Stimulated activated CD8-positive, alpha-beta memory T cell treated with anti-CD3 and anti-CD28 coated beads, Interleukin-12 subunit alpha, Interleukin-12 subunit beta, amount 100 ng/mL, for 1 hour (primary cell): Measurements from ENCODE around the gene HDAC10.

Source experiments
- DNase-seq: peaks from one replicate; pipeline ENCODE4 v3.0.0-alpha.2; 2020; ENCODE audit warnings: low read depth

HDAC10 gene, protein sequence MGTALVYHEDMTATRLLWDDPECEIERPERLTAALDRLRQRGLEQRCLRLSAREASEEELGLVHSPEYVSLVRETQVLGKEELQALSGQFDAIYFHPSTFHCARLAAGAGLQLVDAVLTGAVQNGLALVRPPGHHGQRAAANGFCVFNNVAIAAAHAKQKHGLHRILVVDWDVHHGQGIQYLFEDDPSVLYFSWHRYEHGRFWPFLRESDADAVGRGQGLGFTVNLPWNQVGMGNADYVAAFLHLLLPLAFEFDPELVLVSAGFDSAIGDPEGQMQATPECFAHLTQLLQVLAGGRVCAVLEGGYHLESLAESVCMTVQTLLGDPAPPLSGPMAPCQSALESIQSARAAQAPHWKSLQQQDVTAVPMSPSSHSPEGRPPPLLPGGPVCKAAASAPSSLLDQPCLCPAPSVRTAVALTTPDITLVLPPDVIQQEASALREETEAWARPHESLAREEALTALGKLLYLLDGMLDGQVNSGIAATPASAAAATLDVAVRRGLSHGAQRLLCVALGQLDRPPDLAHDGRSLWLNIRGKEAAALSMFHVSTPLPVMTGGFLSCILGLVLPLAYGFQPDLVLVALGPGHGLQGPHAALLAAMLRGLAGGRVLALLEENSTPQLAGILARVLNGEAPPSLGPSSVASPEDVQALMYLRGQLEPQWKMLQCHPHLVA

DNA sequence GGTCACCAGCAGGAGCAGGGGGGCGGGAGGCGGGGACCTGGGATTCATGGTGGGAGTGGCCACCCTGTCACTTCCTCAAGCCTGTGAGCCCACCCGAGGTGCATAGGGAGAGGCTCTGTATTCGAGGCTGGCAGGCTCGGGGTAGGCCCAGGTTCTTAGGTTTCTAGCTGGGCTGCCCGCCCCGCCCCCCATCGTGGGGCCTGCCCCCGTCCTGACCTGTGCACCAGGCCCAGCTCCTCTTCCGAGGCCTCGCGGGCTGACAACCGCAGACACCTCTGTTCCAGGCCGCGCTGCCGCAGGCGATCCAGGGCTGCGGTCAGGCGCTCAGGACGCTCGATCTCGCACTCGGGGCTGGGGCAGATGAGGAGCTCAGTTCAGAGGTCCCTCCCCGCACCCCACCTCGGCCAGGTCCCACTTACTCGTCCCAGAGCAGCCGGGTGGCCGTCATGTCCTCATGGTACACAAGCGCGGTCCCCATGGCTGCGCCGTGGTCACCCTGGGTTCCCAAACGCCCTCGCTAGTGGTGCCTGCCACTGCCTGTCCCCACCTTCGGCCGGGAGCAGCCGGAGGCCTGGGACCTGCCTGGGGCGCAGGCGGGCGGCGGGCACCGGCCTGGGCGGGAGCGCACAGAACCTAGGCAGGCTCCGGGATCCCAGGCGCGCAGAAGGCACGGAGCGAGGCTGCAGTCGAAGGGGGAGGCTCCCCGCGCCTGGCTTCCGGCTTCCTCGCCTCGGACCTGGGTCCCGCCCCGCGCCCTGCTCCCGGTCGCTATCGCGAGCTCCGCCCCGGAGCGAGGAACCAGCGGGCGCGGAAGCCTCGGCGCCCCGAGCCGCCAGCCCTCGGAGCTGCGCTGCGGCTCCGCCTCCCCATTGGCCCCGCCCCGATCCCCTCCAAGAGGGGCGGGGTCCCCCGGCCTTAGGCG, at the start of gene HDAC10:
Gene HDAC10 (minus strand): TSS at position 711 of the 922 bp plus-strand sequence. CDS start 233 bp downstream, at position 478.
- peak; percentile 51 for DNase-seq

DNA sequence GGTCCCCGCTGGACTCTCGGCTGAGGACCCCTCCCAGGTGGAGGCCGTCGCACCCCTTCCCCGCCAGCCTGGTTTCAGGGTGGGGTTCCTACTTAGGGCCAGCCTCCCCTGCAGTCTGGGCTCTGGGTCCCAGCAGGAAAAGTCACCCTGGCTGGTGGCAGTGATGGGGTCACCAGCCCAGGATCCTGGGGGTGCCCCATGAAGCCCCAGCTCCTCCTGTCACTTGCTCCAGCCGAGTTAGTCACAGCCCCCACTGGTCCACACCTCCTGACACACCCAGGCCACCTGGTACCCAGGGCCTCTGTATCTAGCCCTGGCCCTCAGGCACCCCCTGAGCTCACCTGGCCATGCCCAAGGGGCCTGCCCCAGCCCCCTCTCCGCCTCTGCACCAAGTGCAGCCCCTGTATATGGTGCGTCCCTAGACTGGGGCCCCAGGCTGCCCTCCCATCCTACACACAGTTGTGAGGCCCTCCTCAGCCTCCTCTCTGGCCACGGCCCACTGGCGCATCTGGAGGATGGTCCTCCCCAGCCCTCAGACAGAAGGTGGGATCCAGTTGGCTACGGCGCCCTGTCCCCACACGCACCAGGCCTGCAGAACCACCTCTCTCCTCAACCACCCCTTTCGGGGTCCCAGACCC, 49.7 kb upstream of the HDAC10 start:
- DNase-seq, result no peak

DNA sequence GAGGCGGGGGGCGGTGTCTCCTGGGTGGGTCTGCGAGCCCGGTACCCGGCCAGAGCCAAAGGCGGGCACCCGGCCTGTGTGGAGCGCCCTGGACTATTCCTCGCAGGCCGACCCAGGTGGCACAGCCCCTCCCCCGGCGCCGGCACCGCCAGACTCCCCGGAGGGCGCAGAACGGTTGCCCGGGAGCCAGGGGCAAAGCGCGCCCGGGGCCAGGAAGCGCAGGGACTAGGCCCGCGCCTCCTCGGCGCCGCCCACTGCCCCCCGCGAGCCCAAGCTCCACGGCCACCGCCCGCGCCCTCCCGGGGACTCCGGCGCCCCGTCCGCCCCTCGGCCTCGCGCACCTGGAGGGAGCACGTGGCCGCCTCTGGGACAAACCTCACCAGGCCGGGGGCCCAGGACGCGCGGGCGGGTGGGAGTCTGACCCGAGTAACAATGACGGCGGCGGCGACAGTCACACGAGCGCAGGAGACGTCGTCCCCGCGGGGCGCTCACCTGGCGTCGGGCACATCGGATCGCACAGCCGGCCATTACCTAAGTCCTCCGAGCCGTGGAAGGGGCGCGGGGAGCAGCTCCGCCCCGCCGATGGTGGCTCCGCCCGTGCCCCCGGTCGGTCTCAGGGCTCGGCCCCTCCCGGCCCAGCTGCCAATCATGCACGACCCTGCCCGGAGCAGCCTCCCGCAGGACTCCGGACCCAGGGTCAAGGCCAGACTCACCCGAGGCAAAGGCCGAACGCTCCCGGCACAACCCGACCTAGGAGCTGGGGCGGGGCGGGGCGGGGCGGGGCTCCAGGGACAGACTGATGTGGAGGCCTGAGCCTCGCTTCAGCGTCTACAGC, 48.9 kb upstream of the HDAC10 start:
- no peak for DNase-seq

DNA sequence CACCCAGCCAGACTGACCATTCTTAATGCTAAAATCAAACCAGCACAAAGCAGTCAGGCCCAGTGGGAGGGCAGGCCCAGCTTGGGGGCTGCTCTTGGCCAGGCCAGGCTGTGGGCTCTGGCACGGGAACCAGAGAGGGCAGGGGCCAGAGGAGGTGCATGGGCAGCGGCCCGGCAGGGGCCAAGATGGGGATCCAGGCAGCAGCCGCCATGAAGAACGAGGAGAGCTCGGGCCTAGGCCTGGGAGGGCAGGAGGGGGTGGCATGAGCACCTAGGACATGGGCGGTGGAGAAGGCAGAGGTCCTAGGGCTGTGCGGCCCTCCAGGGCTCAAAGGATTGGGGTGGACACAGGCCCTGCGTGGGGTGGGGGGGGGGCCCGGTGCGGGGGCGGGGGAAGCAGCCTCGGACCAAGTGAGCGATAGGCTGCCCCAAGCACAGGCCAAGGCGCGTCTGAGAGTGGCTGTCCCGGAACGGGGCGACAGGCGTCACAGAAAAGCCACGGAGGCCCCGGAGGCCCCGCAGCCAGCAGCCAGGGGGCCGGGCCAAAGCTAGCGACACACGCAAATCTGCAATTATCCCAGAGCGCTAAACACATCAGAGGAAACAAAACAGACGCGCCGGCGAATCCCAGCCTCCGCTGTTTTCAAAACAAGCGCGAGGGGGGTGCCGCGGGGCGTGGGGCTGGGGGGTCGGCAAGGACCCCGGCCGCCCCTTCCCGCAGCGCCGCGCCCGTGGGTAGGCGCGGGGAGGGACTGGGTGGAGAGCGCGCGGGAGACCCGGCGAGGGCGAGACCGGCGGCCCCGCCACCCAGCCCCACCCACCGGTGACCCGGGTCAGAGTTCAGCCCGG, 48.1 kb upstream of the HDAC10 start:
- no peak for DNase-seq

DNA sequence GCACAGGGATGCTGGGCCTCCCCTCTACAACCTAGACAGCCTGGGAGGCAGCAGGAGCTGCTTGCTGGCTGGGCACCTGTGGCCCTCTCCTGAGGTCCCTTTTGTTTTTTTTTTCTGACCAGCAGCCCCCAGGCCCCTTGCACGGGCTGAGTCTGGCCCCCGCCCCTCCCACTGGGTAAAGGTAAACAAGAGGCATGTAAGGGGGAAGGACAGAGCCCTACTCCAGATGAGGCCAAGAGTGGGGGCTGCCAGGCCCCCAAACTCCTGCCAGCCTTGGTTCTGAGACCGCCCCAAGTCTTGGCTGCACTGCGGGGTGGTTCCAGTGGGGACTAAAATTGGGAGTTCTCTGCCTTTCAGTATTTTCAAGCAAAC, 47.2 kb upstream of the HDAC10 start:
- no peak for DNase-seq

DNA sequence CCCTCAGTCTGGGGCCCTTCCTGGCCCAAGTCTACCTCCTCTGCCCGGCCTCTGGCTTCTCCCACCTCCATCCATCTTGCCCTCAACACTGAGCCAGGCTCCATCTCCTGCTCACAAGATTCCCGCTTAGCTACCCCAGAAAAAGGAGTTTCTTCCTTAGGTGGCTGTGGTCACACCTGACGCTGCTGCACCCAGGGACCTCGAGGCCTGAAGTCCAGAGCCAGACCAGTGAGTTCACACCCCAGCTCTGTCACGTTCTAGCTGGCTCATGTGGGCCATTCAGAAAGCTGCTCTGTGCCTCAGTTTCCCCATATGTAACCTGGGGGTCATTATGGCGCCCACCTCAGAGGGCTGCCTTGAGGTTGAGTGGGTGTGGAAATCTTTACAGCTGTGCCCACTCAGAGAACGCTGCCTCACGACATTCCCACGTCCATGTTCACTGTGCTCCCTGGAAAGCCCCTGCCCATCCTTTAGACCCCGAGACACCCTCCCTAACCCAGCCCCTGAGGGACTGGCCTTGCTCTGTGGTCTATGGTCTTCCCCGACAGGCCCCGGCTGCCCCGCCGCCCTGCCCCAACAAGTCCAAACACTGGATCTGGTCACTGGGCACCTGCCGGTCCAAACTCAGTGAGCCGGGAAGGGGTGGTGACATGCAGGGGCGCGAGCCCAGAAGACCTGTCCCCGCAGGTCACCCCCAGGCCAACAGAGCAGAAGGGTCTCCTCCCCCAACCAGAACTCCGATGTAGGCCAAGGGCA, 46.6 kb upstream of the HDAC10 start:
- no peak for DNase-seq

DNA sequence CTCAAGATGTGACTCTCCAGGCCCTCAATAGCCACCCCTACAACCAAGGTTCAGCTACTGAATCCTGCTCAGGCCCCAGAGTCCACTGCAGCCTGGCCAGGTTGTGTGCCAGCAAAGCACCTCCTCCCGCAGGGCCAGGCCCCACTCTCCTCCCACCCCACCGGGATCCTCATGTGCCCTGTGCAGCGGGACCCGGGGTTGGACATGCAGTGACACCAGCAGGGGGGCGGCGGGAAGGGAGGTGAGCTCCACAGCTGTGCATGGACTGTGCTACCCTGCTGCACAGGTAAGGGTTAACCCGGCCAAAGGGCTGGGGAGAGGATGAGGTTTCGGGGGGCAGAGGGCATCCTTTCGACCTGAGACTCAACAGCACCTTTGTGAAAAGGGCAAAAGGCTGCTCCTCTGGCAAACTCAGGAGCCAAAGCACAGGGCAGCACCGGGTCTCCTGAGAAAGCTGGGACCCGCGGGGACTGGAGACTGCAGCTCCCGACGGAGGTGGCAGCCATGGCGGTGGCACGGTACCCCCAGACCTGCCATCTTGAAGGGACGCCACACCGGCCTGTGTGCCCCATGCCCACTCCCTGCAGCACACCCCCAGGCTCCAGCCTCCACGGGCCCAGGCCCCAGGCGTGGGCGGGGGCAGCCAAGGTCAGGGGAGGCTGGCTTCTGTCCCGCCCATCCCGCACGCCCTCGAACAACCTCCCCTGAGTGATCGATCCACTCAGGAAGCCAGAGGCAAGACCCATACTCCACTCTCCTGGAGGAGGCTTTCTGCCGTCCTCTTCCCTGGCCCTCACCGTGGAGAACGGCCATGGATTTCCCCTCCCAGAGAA, 45.8 kb upstream of the HDAC10 start:
- DNase-seq, result no peak

DNA sequence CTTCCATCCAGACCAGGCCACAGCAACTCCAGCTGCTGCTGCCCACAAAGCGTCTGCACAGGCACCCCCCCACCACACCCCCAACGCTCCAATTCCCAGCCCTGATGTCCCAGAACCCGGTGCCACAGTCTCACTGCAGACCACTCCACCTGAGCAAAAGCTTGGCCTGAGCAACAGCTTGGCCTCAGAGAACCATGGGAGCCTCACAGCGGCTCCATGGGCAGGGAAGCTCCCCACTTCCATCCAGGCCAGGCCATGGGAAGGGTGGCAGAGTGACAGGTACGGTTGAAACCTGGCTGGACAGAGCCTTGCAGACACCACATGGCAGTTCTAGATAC, 43.2 kb upstream of the HDAC10 start:
- no peak for DNase-seq

DNA sequence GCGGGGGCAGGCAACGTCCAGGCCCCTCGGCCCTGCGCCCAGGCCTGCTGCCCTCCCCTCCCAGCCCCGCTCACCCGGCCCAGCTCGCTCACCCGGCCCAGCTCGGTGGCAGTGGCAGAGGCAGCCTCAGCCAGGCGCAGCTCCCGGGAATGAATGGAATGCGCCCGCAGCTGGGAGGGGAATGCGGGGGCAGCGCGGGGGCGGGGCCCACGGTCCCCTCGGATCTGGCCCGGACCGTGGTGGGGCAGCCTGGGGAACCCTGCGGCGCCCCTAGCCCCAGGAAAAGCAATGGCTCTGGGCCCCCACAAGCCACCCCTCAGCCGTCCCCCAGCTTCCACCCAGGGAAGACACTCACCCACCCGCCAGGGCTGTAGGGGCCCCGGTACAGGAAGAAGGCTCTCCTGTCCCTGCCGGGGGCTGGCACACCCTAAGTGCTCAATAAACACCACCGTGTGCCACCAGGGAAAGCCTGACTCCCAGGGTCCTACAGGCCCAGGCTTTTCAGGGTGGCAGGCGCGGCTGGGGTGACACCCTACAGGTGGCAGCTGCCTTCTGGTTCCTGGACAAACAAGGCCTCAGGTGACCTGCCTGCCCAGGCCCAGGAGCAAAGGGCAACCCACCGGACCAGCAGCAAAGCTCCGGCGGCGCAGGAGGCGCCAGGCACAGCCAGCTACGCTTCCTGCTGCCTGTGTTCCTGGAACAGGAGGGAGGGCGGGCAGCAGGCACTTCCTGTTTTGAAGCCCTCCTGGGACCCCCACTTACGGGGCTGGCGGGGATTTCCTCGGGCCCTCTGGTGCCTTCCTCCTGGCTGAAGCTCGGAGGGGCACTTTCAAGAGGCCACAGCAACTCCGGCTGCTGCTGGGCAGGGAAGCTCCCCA, 42.6 kb upstream of the HDAC10 start:
- DNase-seq, result no peak

DNA sequence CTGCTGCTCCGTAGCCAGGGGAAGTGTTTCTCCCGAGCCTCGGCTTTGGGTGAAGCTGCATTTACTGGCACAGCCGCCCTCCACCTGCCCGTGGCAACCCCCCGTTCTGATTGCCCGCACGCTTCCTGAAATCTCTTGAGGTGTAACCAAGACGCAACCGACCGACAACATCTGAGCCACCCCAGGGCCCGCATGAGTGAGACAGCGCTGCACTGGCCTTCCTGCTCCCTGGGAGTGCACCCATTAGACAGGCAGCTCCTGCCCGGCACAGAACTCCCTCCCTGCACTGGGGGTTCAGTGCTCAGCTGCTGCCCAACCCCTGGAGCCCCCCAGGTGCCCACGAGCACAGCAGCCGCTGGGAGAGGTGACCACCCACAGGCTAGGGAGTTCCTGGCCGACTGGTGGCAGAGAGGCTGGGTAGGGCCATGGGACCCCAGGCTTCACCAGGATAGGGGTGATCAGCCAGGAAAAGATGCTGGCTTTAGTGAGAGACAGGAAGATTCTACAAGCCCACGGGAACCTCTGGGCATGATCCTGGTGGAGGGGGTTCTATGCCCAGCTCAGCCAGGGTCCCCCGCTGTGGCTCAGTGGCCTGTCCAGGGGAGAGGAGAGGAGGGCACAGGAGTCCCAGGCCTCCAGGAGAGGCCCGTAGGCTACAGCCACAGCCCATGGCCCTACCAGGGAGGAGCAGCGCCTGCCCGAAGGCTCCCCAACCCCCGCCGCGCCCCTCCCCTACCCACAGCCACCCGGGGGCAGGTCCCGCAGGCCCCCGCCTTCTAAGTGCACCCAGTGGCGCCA, 41.8 kb upstream of the HDAC10 start:
- DNase-seq, result no peak

DNA sequence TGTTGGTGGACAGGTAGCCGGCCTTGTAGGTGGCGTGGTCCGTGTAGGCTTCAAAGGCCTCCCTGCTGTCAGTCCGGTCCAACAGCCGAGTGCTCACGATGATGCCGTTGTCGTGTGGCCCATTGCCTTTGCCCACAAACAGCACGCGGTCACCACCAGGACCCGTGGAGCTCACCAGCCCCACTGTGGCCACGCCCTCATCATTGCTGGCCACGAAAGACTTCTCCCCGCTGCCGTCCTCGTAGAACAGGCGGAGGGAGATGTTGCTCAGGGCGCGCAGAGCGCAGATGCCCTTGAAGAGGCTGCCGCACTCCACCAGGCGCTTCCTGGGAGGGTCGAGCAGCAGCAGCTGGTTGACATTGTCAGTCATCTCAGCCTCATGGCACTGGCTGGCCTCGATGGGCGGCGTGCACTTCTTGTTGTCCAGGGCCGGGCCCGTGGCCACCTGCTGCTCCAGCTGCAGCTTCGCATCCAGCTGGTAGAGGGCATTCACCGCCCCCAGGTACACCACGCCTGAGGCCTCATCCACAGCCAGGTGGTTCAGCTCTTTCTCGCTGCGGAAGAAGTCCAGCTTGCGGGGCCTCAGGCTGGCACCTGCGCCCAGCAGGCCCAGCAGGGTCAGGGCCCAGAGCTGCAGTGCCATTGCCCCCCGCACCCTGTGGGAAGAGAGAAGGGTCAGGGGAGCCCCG, 39.0 kb upstream of the HDAC10 start:
- no peak for DNase-seq

DNA sequence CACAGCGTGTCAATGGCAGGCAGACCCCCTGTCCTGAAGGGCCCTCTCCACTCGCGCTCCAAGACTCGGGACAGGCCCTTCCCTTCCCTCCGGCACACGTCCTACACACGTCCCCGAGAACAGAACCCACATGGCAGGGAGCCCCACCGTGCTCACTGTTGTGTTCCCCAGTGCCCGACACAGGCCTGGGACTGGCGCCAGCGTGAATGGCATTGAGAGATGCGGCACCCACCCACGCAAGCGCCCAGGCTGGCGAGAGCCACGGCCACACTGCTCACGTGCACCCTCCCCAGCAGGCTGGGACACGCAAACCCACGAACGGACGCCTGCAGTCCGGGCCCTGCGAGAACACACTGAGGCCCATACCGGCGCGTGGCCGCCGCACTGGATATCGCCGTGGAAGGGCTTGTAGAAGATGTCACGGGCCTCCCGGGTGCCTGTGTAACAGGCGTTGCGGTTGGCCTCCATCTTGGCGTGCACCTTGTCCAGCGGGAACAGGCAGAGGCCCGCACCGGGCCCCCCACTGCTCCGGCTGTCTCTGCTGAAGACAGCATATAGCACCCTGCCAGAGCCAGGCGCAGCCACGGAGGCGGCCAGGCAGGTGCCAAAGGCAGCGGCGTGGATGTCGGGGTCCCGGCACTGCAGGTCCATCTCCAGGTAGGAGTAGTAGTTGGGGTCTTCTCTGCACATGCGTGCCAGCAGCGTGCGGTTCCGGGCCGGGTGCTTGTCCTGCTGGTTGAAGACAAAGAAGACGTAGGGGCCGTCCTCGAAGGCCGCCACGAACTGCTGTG, 38.3 kb upstream of the HDAC10 start:
- no peak for DNase-seq

DNA sequence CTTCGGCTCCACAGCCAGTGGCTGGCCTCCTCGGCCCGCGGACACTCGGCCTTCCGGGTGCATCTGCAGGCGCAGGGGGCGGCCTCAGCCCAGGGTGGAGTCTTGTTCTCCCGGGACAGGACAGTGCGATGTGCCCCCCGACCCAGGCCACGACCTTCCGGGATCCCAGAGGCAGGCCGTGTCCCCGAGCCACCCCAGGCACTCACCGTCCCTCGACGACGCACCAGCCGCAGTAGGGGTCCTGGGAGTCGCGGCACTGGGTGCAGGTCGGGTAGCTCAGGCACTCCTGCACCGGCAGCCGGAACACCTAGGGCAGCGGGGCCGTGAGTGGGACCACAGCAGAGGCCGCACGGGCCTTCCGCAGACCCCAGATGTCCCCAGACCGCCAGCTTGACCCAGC, 36.7 kb upstream of the HDAC10 start:
- no peak for DNase-seq

DNA sequence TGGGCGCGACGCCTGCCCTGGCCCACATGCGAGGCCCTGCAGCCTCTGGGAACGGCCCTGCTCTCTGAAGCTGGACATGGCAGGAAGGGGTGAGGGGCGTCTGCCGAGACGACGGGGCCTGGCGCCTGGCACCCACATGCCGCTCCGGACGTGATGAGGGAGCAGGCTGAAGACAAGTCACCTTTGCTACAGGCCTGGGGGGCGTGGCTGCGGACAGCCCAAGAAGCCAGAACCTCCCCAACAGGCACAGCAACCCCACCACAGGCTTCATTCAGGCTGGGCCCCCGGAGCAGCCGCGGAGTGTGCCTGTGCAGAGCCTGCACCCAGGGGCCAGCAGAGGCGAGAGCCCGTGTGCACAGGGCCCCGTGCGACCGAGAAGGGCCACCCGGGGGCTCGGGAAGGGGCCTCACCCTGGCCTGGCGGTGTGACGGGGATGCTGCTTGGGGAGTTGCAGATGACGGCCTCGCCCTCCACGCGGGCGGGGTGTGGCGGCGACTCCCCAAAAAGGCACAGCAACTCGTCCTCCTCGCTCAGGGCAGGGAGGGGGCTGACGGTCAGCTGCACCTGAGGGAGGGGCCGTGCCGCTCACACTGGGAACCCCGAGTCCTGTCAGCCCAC, 35.7 kb upstream of the HDAC10 start:
- no peak for DNase-seq

DNA sequence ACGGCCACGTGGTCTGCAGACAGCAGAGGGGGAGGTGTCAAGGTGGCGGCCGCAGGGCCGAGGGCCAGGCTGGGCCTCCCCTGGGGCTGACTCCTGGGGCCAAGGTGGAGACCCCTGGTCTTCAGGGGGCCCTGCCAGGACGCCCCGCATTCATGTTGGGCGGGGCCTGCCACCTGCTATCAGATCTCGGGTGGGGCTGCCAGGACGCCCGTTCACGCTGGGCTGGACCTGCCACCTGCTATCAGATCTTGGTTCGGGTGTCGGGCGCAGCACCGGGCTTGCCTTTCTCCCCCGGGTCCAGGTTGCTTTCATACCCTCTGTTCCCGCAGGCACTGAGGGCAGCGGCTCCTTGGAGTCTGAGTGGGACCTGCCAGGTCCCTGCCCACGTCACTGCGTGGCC, 35.2 kb upstream of the HDAC10 start:
- DNase-seq, result no peak
